Measurements from ENCODE around the gene WASL. TPM values are rescaled to one million over a fixed set of nuclear protein-coding genes. Genes with fewer than 3 reads are reported as not detected.

Gene WASL
- polyA plus RNA-seq (2013) = 41.4 and 43.4 TPM in 2 replicates

GRCh38 chr7:123748734-123749536 lies at the start of gene WASL:
Gene WASL, minus strand, starts transcription at chr7:123749003. Its CDS starts 269 bp downstream, at chr7:123748734.
- Histone ChIP-seq H4K8ac (ENCODE audit: low read depth, low read length) (peak within 1 kb of the TSS; percentile 88), H3K9ac (ENCODE audit: low read length) (peak within 1 kb of the TSS; percentile 100), H4K91ac (ENCODE audit: low read depth, low read length) (peak within 1 kb of the TSS; percentile 73), H2BK12ac (ENCODE audit: low read length) (peak within 1 kb of the TSS; percentile 19), H3K9me3 (ENCODE audit: insufficient read depth, low read depth, low read length) (no peaks in the 10 kb centered on the region), H4K12ac (ENCODE audit: low read depth, low read length) (peak within 1 kb of the TSS; percentile 78), H3K14ac (ENCODE audit: low read length) (peak within 1 kb of the TSS; percentile 96), H3K4me2 (ENCODE audit: low read length) (peak within 1 kb of the TSS; percentile 85), H2BK120ac (ENCODE audit: insufficient read depth, low read length, poor library complexity) (peak within 1 kb of the TSS; percentile 67), H3K27ac (ENCODE audit: low read depth, low read length) (peak within 1 kb of the TSS; percentile 98), H2AFZ (ENCODE audit: insufficient read depth, low read length, poor library complexity) (peak within 1 kb of the TSS; percentile 87), H2AK5ac (ENCODE audit: low read length) (peak within 1 kb of the TSS; percentile 80), H3K79me2 (ENCODE audit: control insufficient read depth, insufficient read depth, low read length, poor library complexity) (peaks cover 12% of the 10 kb centered on the region), H3K36me3 (ENCODE audit: control insufficient read depth in 1 of 2, insufficient read depth in 2 of 2, low read length in 2 of 2) (no peaks in the 10 kb centered on the region), H3K23ac (ENCODE audit: low read length) (no peak within 1 kb of the TSS), H3K4me1 (ENCODE audit: control insufficient read depth in 1 of 2, insufficient read depth in 2 of 2, low read length in 2 of 2) (peaks cover 0 to 1% of the 10 kb centered on the region in 2 experiments), H2BK5ac (ENCODE audit: low read depth, low read length, poor library complexity) (peak within 1 kb of the TSS; percentile 69), H3K4me3 (ENCODE audit: low read depth, low read length) (peak within 1 kb of the TSS; percentile 96), H3K27me3 (ENCODE audit: insufficient read depth, low read length) (no peaks in the 10 kb centered on the region), H3K79me1 (ENCODE audit: low read length) (peaks cover 12% of the 10 kb centered on the region), H3K18ac (ENCODE audit: low read length) (peak within 1 kb of the TSS; percentile 92), H3K4ac (ENCODE audit: low read depth, low read length) (peak within 1 kb of the TSS; percentile 73)
- no CpG with 5 or more reads among the region's 93 CpGs for WGBS (ENCODE audit: extremely low coverage, insufficient coverage, insufficient read length)
- DNase-seq = peak; percentile 84 to 92

- no peak overlapping the region for H3K4me2 ChIP-seq (ENCODE audit: low read length)
- WGBS (ENCODE audit: extremely low coverage, insufficient coverage, insufficient read length) = no CpG with 5 or more reads among the region's 2 CpGs
- no peak overlapping the region for H3K18ac ChIP-seq (ENCODE audit: low read length)
- H4K8ac ChIP-seq (ENCODE audit: low read depth, low read length) = no peak overlapping the region
- H2AK5ac ChIP-seq (ENCODE audit: low read length) = no peak overlapping the region
- no peaks in the 10 kb centered on the region for H3K79me1 ChIP-seq (ENCODE audit: low read length)
- no peaks in the 10 kb centered on the region for H3K4me1 ChIP-seq (ENCODE audit: control insufficient read depth in 1 of 2, insufficient read depth in 2 of 2, low read length in 2 of 2)
- no peaks in the 10 kb centered on the region for H3K79me2 ChIP-seq (ENCODE audit: control insufficient read depth, insufficient read depth, low read length, poor library complexity)
- H3K9me3 ChIP-seq (ENCODE audit: insufficient read depth, low read depth, low read length) = peaks cover 3% of the 10 kb centered on the region
- peak; percentile 37 to 84 for DNase-seq
- no peaks in the 10 kb centered on the region for H3K27me3 ChIP-seq (ENCODE audit: insufficient read depth, low read length)
- no peak overlapping the region for H3K27ac ChIP-seq (ENCODE audit: low read depth, low read length)
- H3K14ac ChIP-seq (ENCODE audit: low read length) = no peak overlapping the region
- no peak overlapping the region for H4K91ac ChIP-seq (ENCODE audit: low read depth, low read length)
- H3K23ac ChIP-seq (ENCODE audit: low read length) = no peak overlapping the region
- no peak overlapping the region for H2AFZ ChIP-seq (ENCODE audit: insufficient read depth, low read length, poor library complexity)
- no peaks in the 10 kb centered on the region for H3K36me3 ChIP-seq (ENCODE audit: control insufficient read depth in 1 of 2, insufficient read depth in 2 of 2, low read length in 2 of 2)
- H2BK5ac ChIP-seq (ENCODE audit: low read depth, low read length, poor library complexity) = no peak overlapping the region
- no peak overlapping the region for H4K12ac ChIP-seq (ENCODE audit: low read depth, low read length)
- no peak overlapping the region for H2BK12ac ChIP-seq (ENCODE audit: low read length)
- no peak overlapping the region for H2BK120ac ChIP-seq (ENCODE audit: insufficient read depth, low read length, poor library complexity)
- no peak overlapping the region for H3K9ac ChIP-seq (ENCODE audit: low read length)
- no peak overlapping the region for H3K4me3 ChIP-seq (ENCODE audit: low read depth, low read length)
- H3K4ac ChIP-seq (ENCODE audit: low read depth, low read length) = no peak overlapping the region
Measured at GRCh38 chr7:123797673-123798531, 49.1 kb upstream of the WASL start.

DNA sequence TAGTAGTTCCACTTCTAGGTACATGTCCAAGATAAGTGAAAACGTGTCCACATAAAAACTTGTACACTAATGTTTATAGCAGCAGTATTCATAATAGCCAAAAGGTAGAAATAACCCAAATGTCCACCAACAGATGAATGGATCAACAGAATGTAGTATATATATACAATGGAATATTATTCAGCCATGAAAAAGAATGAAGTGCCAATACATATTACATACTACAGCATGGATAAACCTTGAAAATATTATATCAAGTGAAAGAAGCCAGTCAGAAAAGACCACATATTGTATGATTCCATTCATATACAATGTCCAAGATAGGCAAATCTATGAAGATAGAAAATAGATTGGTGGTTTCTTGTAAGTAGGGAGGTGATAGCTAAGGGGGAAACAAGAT lies 47.8 kb upstream of the WASL start:
- Histone ChIP-seq H2BK12ac (ENCODE audit: low read length) (no peak overlapping the region), H2BK5ac (ENCODE audit: low read depth, low read length, poor library complexity) (no peak overlapping the region), H3K27ac (ENCODE audit: low read depth, low read length) (no peak overlapping the region), H3K18ac (ENCODE audit: low read length) (no peak overlapping the region), H3K4ac (ENCODE audit: low read depth, low read length) (no peak overlapping the region), H4K91ac (ENCODE audit: low read depth, low read length) (no peak overlapping the region), H4K8ac (ENCODE audit: low read depth, low read length) (no peak overlapping the region), H2AK5ac (ENCODE audit: low read length) (no peak overlapping the region), H3K9me3 (ENCODE audit: insufficient read depth, low read depth, low read length) (peaks cover 3% of the 10 kb centered on the region), H4K12ac (ENCODE audit: low read depth, low read length) (no peak overlapping the region), H3K36me3 (ENCODE audit: control insufficient read depth in 1 of 2, insufficient read depth in 2 of 2, low read length in 2 of 2) (no peaks in the 10 kb centered on the region), H2BK120ac (ENCODE audit: insufficient read depth, low read length, poor library complexity) (no peak overlapping the region), H3K9ac (ENCODE audit: low read length) (no peak overlapping the region), H3K27me3 (ENCODE audit: insufficient read depth, low read length) (no peaks in the 10 kb centered on the region), H3K14ac (ENCODE audit: low read length) (no peak overlapping the region), H3K79me2 (ENCODE audit: control insufficient read depth, insufficient read depth, low read length, poor library complexity) (no peaks in the 10 kb centered on the region), H3K4me2 (ENCODE audit: low read length) (no peak overlapping the region), H3K4me1 (ENCODE audit: control insufficient read depth in 1 of 2, insufficient read depth in 2 of 2, low read length in 2 of 2) (no peaks in the 10 kb centered on the region), H2AFZ (ENCODE audit: insufficient read depth, low read length, poor library complexity) (no peak overlapping the region), H3K23ac (ENCODE audit: low read length) (no peak overlapping the region), H3K4me3 (ENCODE audit: low read depth, low read length) (no peak overlapping the region), H3K79me1 (ENCODE audit: low read length) (no peaks in the 10 kb centered on the region)
- WGBS (ENCODE audit: extremely low coverage, insufficient coverage, insufficient read length) = no CpG with 5 or more reads among the region's 1 CpG
- no peak for DNase-seq

DNA sequence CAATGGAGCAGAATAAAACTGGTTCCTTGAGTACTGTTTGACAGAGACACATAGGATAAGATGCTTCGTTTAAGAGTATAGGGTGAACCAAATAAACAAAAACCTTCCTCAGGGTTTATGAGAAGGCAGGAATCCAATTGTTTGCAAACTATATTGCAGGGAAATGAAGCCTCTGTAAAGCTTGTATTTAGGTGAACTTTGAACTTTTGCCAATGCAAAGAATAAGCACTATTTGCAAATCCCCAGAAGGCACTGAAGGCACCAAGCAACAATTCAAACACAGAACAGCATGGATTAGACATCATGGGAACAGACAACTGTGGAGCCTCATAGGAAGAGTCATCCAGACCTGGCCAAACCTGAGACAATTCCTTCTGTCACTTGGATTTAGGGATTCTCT lies 47.1 kb upstream of the WASL start:
- no peak overlapping the region for H3K14ac ChIP-seq (ENCODE audit: low read length)
- no peak overlapping the region for H4K12ac ChIP-seq (ENCODE audit: low read depth, low read length)
- no peak overlapping the region for H4K91ac ChIP-seq (ENCODE audit: low read depth, low read length)
- no peak overlapping the region for H3K9ac ChIP-seq (ENCODE audit: low read length)
- no peak overlapping the region for H2BK5ac ChIP-seq (ENCODE audit: low read depth, low read length, poor library complexity)
- H3K79me2 ChIP-seq (ENCODE audit: control insufficient read depth, insufficient read depth, low read length, poor library complexity) = no peaks in the 10 kb centered on the region
- peaks cover 3% of the 10 kb centered on the region for H3K9me3 ChIP-seq (ENCODE audit: insufficient read depth, low read depth, low read length)
- H2BK120ac ChIP-seq (ENCODE audit: insufficient read depth, low read length, poor library complexity) = no peak overlapping the region
- DNase-seq = no peak
- H3K27me3 ChIP-seq (ENCODE audit: insufficient read depth, low read length) = no peaks in the 10 kb centered on the region
- no peak overlapping the region for H2AFZ ChIP-seq (ENCODE audit: insufficient read depth, low read length, poor library complexity)
- H3K27ac ChIP-seq (ENCODE audit: low read depth, low read length) = no peak overlapping the region
- H3K4me1 ChIP-seq (ENCODE audit: control insufficient read depth in 1 of 2, insufficient read depth in 2 of 2, low read length in 2 of 2) = no peaks in the 10 kb centered on the region
- H3K23ac ChIP-seq (ENCODE audit: low read length) = no peak overlapping the region
- WGBS (ENCODE audit: extremely low coverage, insufficient coverage, insufficient read length) = no CpG with 5 or more reads among the region's 1 CpG
- no peak overlapping the region for H3K4me2 ChIP-seq (ENCODE audit: low read length)
- H4K8ac ChIP-seq (ENCODE audit: low read depth, low read length) = no peak overlapping the region
- H3K18ac ChIP-seq (ENCODE audit: low read length) = no peak overlapping the region
- H3K79me1 ChIP-seq (ENCODE audit: low read length) = no peaks in the 10 kb centered on the region
- no peak overlapping the region for H2BK12ac ChIP-seq (ENCODE audit: low read length)
- no peaks in the 10 kb centered on the region for H3K36me3 ChIP-seq (ENCODE audit: control insufficient read depth in 1 of 2, insufficient read depth in 2 of 2, low read length in 2 of 2)
- no peak overlapping the region for H3K4me3 ChIP-seq (ENCODE audit: low read depth, low read length)
- H3K4ac ChIP-seq (ENCODE audit: low read depth, low read length) = no peak overlapping the region
- H2AK5ac ChIP-seq (ENCODE audit: low read length) = no peak overlapping the region
